Activated T-helper 9 cell treated with anti-CD3 and anti-CD28 coated beads, Interleukin-2, amount 50 U/mL, for 16 hours (primary cell): ENCODE results near the gene CDK5RAP3.

Experiments used
- DNase-seq: peaks from one replicate; pipeline ENCODE4 v3.0.0-alpha.2; 2020; ENCODE audit warnings: low read depth

CDK5RAP3 gene

DNA sequence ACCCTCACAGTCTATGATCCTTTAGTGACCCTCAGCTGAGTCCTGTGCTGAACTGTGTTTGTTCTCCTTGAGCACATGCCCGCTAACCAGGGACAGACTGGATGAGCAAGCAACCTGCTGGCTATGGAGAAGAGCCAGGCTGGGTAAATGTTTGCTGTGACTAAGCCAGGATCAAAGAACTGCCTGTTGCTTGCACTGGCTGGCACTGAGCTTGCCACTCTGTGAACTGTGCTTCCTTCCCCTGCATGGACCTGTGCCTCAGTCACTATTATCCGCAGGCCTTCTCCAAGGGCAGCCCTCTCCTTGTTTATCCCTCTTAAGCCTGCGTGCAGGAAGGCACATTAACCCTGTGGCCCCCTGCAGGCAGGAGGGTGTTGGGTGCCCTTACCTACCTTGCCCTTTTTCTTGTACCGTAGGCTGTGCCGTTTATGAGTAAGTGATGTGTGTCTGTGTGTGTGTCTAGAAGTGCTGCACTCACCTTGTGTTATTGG lies 22.2 kb upstream of the CDK5RAP3 start:
- DNase-seq = no peak

DNA sequence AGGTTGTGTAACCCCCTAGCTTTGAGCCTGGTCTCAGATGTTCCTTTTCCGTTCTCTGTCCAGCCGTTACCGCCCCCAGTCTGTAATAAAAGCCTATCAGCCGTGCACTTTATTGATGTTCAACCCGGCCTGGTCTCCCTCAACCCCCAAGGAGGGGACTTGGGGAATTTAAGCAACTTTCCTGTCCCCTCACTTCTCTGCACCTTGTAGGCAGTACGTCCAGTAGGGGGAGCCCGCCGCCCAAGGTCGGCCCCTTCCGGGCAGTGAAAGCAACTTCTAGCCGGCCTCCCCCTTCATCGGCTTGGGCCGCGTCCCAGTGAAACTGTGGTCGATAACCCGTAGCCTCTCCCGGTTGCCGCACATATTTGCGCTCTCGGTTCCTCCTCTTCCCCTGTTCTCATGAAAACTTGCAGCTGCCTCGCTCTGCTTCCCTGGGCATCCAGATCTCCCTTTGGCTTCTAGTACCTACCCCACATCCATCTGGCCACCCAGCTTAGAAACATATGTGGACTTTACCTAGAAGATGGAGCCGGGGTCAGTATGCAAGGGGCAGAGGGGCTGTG lies 21.6 kb upstream of the CDK5RAP3 start:
- peak; percentile 66 for DNase-seq

DNA sequence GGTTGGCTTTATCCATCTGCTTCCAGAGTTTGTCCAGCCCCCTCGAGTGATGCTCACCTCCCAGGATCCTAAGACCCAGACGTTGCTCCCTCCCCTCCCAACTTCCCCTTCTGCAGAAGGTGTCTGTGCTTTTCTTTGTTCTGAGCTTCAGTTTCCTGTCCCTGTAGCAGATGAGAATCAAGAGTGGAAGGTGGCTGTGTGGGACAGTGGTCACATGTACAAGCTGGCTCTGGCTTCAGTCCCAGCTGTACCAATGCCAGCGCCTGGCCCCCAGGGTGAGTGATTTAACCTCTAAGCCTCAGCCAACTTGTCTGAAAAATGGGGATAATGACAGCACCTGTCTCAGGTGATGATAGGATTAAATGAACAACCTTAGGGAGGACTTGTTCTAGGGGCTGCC lies 21.0 kb upstream of the CDK5RAP3 start:
- DNase-seq = no peak

DNA sequence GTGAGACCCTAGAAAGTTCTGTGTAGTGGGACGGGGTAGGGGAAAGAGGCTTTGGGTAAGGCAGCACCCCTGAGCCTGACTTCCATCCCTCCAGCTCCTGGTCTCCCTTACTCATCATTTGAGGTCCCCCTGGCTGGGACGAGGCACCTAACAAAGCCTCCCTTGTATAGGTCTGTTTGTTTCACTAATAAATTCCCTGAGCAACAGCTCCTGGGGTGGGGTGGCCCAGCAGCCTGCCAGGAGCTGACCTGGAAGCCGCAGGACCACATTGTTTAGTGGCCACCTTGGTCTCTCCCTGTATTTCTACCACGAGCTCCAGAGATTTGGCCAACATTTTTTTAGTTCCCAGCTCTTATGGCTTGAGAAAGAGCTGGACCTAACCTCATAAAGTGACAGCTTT lies 20.5 kb upstream of the CDK5RAP3 start:
- no peak for DNase-seq

DNA sequence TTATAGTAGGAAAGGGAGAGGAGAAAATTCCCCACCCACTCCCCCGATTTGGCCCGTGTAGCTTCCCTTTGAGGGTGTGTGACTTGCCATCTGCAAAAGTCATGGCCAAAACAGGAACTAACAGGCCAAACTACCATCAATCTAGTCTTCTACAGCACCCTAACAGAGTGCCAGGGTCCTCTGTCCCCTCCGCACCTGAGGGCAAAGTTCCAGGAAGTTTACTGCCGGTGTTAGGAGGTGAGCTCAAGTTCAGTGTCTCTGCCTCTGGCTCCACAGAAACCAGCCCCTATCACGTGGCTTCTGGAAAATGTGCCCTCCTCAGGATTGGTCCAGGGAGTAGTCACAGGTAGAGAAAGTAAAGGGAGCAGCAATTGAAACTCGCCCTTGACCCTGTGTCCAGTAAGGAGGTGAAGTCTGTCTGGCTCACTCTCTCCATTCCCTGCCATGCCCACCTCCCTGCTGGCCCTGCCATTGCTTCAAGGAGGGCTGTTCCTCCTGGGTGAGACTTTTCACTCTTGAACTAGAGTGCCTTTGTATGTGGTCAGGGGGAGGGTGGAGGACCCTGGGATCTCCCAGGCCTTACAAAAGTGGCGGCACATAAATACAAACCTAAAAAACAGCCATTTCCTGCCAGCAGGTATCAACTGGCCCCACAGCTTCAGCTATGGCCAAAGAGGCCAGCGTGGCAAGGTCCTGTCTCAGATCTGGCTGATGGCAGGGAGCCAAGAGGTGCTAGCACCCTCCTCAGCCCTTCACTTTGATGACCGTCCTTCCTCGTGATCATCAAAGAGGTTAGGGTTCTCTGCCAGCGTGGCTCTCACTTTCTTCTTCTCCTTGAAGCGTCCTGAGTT lies 18.5 kb upstream of the CDK5RAP3 start:
- DNase-seq = no peak

DNA sequence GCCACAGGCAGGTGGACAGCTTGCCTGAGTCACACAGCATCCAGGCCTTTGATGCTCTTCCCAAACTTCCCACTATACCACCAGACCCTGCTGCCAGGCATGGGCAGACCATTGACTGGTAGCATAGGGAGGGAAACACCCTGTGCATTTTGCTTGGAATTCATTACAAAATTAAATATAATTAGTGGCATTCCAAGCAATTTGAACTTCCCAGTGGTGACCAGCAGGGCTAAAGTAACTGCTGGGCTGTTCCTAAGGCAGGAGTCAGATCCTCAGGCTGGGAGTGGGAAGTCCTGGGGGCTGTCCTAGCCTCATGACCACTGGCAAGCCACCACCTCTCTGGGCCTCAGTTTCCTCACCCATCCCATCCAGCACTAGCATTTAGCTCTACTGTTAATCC lies 17.0 kb upstream of the CDK5RAP3 start:
- no peak for DNase-seq

DNA sequence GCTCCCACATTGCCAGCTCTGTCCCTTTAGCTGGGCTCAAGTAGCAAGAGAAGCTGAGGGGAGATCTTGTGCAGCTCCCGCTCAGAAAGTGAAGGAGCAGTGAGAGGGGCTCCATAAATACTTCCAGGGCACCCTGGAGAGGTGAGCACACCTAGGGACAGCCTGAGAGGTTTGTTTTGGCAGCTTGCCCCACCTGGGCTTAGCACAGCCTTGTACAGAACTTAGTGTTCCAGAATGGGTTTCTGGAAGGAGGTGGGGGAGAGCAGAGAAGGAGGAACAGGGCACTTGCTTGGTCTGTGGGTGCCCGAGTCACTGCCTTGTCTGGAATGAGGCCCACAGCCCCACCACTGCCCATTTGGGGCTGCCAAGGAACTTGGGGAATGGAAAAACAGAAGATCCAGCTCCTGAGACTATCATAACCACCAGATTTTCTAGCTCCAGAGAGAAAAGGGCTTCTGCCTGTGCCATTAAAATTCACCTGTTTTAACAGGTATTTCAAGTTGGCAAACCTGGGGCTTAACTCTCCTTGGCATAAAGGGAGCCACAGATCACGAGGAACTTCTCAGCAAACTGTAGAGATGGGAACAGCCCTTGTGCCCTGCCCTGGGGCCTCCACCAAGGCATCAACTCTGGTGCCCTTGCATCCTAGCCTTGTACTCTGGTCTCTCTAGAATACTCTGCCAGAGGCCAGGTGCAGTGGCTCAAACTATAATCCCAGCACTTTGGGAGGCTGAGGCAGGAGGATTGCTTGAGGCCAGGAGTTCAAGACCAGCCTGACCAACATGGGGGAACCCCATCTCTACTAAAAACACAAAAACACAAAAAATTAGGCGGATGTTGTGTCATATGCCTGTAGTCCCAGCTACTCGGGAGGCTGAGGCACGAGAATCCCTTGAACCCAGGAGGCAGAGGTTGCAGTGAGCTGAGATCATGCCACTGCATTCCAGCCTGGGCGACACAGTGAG lies 15.1 kb upstream of the CDK5RAP3 start:
- no peak for DNase-seq

DNA sequence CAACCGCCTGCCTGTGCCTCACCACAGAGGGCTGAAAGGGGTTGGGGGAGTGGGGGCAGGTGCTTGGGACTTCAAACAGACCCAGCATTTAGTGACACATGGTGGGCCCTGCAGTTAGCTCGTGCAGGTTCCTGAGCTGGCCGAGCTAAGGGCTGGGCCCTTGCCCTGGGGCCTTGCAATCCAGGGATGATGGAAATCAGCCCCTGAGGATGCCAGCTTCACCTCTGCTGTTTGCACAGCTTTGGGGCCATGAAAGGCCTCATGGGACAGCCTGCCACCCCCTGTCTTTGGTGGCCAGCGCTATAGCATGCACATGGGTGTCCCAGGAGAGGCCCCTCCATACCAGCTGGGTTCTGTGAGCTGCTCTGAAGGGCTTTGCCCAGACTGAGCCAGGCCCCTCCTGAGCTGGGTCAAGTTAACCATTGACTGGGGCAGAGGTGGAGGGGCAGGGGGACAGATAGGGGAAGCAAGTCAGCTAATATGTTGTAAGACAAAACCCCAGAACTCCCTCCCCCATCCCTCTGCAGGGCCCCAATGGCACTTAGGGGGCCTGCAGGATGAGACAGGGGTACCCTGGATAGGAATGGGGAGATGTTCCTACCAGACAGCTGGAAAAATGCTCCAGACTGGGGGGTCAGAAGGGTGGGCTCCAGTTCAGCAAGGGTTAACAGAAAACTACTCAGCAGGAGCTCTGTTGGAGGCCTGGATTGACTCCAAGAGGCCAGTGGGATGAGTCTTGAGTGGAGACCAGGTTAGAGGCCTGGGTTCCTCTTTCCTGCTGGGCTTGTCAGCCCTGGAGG lies 13.9 kb upstream of the CDK5RAP3 start:
- DNase-seq = no peak

DNA sequence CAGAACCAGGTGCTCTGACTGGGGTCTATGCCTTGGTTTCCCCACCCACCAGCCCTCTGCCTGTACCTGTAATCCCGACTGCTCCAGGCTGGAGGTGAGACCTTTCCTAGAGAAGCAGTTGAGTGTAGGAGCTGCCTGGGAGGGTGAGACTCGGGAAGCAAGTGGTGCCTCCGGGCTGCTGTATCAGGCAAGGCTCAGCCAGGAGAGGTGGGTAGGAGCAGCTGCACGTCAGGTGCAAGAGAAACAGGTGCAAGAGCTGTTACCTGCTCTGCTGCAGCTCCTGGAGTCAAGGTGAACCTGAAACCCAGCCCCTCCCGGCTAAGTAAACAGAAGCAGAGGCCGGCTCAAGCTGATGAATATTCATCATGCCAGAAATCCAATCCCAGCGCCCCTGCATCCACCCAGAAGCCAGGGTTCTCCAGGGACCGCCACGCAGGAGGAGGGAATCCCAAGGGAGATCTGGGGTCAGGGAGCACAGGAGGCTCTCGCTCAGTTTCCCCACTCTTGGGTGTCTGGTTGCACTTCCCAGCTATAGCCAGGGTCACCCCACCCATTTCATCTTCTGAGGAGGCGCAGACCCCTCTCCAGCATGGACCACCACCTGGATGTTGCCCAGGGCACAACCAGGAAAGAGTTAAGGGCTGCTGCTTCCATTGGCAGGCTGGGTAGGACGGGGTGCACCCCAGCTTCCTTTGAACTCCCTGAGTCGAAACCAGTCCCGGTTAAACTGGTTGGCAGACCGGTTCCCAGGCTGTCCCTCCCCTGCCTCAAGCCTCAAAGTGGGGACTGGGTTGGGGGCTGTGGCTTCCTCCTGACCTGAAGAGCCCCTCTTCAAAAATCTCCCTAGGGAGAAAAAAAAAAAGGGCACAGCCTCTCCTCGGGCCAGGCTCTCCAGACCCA lies 13.1 kb upstream of the CDK5RAP3 start, which contains the start of gene PRR15L:
Gene PRR15L (minus strand): TSS at position 293 of the 900 bp plus-strand sequence. CDS start 4,649 bp downstream, outside the sequence.
- DNase-seq = no peak

DNA sequence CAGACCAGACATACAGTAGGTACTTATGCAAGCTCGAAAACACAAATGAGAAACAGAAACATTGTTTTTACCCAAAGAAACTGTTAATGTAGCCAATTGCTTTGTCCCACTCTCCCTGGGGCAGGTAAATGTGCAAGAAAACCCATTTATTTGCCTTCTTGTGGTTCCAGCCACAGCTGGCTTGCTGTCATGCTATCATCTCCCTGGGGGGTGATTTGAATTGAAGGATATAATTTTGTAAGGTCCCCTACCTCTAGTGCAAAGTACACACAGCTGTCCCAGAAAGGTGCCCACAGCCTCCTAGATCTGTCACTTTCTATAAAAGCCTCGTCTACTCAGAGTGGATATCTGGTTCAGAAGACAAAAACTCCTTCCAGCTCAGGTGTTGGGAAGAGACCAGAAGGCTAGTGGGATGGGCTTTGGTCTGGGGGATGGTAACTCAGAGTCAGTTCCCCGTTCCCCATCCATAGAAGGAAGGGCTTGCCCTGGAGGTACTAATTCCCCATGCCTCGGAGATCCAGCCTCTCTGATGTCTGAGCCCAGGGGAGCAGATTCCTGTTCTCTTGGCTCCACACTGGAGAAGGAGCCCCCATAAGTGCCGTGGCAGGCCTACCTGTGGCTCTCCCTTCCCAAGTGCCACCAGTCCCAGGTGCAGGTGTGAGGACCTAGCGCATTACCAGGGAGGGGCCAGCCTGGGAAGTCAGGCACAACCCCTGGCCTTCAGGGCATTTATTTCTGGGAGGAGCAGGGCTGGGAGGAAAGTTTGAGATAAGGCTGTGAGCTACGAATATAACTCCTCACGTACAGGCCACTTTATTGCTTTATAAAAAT lies 10.9 kb upstream of the CDK5RAP3 start:
- DNase-seq = no peak

DNA sequence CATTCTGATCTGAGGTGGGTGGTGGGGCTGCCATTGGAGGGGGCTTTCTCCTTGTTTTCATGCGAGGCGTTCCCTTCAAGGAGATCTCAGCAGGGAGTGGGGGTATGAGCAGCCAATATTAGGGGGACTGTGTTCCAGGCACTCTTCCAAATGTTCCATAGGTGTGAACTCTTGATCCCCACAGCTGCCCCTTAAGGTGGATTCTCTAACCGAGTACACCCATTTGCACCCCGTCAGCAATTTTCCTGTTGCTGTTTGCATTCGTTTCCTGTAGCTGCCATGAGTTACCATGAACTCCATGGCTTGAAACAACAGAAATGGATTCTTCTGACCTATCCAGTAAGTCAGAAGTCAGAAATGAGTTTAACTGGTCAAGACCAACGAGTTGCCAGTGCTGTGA lies 9.5 kb upstream of the CDK5RAP3 start:
- no peak for DNase-seq

DNA sequence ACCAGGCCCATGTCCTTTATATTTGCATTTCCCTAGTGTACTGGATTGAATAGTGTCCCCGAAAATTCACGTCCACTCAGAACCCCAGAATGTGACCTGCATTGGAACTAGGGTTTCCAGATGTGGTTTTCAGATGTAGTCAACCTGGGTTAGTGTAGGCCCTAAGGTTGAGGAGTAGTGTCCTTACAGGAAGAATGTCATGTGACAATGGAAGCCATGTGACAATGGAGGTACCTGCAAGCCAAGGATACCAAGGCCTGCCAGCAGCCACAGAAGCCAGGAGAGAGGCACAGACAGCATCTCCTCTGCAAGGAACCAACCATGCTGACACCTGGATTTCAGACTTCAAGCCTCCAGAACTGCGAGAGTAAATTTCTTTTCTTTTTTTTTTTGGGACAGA lies 8.0 kb upstream of the CDK5RAP3 start:
- no peak for DNase-seq

DNA sequence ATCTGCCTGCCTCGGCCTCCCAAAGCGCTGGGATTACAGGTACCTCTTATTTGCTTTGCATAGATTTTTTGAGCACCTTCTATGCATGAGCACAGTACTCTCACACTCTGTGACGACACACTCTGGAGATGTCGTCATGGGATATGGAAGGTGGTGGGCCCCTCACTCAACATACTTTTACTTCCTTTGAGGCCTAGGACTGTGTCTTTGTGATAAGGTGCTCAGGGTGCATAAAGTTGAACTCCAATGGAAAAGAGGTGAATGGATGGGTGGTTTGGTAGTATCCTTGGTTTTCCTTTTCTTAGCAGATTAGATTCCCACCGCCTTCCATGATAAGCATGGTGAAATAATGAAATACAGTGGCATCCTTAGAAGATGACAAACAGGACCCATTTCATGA lies 6.1 kb upstream of the CDK5RAP3 start:
- no peak for DNase-seq

DNA sequence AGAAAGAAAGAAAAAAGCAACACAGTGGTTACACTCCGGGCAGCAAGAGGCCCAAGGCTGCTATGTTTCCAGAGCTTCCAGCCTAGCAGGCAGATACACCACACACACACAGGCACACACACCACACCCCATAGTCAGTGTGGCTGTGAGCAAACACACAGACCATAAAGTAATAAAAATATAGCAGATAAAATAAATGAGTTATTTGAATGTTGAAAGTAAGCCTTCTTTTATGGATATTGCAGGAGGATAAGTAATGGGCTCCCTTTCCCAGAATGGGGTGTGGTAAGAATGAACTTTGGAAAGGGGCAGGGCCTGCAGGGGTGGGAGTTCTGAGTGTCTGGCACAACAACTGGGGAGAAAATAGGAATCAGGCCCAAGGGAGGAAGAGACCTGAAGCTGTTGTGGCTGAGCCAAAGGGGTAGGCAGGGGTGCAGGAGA lies 4.8 kb upstream of the CDK5RAP3 start:
- no peak for DNase-seq

DNA sequence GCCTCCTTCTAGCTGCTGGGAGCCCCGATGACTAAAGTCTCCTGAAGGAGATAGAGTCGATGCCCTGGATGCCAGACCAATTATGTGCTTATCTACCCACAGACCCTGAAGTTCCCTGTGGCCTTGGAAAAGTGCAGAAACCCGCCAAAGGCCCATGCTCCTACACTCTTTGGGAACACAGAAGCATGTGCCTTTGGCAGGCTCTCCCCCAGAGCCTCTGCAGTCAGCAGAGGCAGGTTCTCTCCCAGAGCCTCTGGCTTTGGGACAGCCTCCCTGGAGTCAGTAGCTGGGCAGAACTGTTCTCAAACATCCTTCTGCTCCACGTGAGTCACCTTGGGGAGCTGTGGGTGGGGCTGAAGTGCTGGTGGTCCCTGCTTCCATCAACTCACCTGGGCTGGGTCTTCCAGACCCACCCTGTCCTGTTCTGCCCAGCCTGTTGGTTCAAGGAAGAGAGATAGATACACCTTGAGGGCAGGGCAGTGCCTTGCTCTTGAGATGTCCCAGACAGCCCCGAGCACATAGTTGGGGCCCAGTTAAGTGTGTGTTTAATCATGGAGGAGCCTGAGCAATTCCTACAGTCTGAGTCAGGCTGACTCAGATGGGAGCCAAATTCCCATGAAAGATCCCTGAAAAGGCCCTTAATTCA lies 3.2 kb upstream of the CDK5RAP3 start:
- DNase-seq = no peak

DNA sequence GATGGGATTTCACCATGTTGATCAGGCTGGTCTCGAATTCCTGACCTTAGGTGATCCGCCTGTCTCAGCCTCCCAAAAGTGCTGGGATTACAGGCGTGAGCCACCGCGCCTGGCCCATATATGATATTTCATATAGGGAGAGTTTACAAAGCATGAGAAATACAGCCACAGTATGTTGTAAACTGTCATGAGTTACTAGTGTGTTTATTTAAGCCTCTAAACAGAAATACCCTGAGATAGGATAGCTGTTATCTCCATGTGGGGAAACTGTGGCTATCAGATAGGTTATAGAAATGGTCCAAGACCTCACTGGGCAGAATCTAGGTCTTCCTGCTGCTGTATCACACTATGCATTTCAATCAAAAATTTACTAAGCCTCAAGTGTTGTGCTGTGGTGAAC lies 2.1 kb upstream of the CDK5RAP3 start:
- no peak for DNase-seq

DNA sequence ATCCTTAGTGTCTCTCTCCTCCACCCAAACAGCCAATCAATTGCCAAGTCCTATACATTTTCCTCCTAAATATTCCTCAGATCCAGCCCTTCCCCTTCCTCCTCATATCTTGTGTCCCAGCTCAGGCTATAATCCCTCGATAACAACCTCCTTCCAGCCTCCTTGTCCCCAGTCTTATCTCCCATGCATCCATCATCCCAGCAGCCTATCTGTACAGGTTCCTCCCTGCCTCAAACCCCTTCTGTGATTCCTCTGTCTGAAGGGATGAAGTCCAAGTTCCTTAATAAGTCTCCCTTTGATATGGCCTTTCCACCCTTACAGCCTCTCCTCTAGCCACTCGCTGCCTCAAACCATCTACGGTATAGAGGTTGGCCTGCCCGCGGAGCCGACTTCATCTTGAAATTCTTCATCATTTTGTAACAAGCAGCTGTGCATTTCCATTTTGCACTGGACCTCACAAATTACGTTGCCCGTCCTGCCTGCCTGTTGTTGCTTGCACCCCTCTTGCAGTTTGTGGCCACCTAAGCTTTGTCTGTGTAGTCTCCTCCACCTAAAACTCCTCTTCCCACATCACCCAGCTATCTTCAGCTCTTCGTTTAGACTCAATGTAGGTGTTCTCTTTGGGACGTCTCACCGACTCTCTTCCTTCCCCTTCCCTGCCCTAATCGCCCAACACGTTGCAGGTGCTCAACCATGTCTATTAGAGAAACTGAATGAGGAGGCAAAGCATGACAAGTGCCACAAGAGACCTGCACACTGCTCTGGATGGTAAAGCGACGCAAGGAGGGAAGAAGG lies 786 bp upstream of the CDK5RAP3 start:
- DNase-seq = no peak

DNA sequence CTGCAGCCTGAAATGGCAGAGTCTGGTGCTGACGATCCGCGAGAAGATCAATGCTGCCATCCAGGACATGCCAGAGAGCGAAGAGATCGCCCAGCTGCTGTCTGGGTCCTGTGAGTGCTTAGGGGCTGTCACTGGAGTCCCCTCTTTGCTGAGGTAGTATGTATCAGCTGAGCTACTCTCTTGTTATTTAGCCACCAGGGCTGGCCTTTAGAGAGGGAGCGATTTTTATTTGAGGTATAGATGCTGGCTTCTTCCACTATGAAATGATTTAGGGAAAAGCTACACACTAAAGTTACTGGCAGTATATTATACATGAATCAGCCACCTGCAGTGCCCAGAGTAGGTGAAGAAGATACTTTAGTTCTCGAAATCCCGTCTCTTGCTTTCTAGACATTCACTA lies 2.6 kb downstream of the CDK5RAP3 start:
- no peak for DNase-seq
